ENCODE data around the gene OSER1. TPM values are rescaled to one million over a fixed set of nuclear protein-coding genes. Genes with fewer than 3 reads are reported as not detected.

The OSER1 gene
- total and polyA plus RNA-seq, 2 of the 8 experiments (the other 6 are each of a cell fraction or from before 2014, with no cell fraction given), result 24.5 to 31.8 TPM

DNA sequence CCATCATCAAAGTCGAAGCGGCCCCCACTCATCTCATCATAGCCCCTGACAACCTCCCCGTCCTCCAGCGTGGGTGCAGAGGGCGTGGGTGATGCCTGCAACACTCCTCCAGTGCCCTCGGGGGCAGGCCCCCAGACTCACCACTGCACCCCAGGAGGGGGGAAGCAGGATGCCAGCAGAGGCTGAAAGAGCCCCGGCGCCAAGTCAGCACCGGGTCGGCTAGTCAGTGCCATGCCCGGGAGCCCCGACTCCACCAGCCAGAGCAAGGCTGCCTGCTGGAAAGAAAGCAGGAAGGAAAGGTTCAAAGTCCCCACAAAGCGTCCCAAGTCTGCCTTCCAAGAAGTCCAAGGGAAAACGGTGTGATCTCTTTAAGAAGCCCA lies 23.9 kb downstream of the OSER1 start (continued):
- TF ChIP-seq POLR2AphosphoS5 (IDR thresholded peaks at IDR 0.05; ENCODE audit: low read depth, low read length) (no peak), EP300 (IDR thresholded peaks at IDR 0.05; ENCODE audit: borderline replicate concordance in 1 of 2, low read depth in 2 of 2, low read length in 2 of 2) (no peak), SRF (IDR thresholded peaks at IDR 0.05; ENCODE audit: low read depth, low read length) (no peak), RAD21 (IDR thresholded peaks at IDR 0.05 in 1 of 2, conservative IDR thresholded peaks at IDR 0.05 in 1 of 2; ENCODE audit: low read depth in 2 of 2, low read length in 2 of 2) (no peak), CTCF (IDR thresholded peaks at IDR 0.05; ENCODE audit: control extremely low read depth in 1 of 3, insufficient read depth in 1 of 3, low read depth in 1 of 3, low read length in 3 of 3) (no peak), SP2 (IDR thresholded peaks at IDR 0.05; ENCODE audit: low read length) (no peak), KDM1A (IDR thresholded peaks at IDR 0.05; ENCODE audit: borderline replicate concordance, low read length) (no peak)
